Erythroblast (primary cell): ENCODE data around the gene HLF.
"Not testable (repeated sequence)": the region's sequence is repeated elsewhere in the genome, so short reads cannot be mapped to it uniquely, and the experiment has no call there.

Experiments used
- DNase-seq, 2 experiments: peaks; one replicate each; lab custom pipeline; 2025; lab: John Stamatoyannopoulos, UW
- GATA1 ChIP-seq: IDR thresholded peaks from 2 replicates; pipeline ENCODE4 v1.6.1; 2011; ENCODE audit warnings: low read depth, mild to moderate bottlenecking, control low read depth, low read length, moderate library complexity
- POLR2A ChIP-seq: IDR thresholded peaks from 2 replicates; pipeline ENCODE4 v1.6.1; 2011; ENCODE audit warnings: mild to moderate bottlenecking, low read length

HLF gene

GRCh38 chr17:55321427-55322060, 56.8 kb downstream of the HLF start:
- DNase-seq = no peak
- no peak for TF ChIP-seq POLR2A
- no peak for TF ChIP-seq GATA1

DNA sequence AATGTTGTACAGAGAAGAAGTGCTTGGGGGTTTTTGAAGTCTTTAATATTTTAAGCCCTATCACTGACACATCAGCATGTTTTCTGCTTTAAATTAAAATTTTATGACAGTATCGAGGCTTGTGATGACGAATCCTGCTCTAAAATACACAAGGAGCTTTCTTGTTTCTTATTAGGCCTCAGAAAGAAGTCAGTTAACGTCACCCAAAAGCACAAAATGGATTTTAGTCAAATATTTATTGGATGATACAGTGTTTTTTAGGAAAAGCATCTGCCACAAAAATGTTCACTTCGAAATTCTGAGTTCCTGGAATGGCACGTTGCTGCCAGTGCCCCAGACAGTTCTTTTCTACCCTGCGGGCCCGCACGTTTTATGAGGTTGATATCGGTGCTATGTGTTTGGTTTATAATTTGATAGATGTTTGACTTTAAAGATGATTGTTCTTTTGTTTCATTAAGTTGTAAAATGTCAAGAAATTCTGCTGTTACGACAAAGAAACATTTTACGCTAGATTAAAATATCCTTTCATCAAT, 57.8 kb downstream of the HLF start:
- TF ChIP-seq POLR2A = no peak
- TF ChIP-seq GATA1 = no peak
- no peak for DNase-seq

DNA sequence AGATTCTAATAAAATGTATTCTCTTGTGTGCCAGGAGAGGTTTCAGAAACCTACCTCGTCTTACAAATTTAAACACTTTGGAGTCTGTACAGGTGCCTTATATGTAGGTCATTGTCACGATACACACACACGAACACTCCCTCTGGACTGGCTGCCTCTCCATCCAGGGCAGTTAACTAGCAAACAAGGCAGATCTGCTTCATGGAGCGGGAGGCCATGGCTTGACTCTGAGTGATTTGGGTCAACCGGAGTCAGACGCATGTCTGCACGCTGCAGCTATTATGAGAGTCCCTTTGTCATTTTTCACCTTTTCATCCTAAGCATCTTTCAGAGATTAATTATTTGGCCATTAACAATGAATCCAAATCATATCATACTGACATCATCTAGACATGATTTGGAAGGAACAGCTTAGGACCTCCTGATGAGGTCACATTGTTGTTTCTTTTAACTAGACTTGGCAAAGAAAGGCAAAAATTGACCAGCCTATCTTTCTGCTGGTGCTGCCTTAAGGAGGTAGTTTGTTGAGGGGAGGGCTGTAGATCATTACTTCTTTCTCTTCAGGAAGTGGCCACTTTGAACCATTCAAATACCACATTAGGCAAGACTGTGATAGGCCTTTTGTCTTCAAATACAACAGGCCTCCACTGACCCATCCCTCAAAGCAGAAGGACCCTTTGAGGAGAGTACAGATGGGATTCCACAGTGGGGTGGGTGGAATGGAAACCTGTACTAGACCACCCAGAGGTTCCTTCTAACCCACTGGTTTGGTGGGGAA, 58.9 kb downstream of the HLF start:
- TF ChIP-seq POLR2A (no peak), GATA1 (no peak)

DNA sequence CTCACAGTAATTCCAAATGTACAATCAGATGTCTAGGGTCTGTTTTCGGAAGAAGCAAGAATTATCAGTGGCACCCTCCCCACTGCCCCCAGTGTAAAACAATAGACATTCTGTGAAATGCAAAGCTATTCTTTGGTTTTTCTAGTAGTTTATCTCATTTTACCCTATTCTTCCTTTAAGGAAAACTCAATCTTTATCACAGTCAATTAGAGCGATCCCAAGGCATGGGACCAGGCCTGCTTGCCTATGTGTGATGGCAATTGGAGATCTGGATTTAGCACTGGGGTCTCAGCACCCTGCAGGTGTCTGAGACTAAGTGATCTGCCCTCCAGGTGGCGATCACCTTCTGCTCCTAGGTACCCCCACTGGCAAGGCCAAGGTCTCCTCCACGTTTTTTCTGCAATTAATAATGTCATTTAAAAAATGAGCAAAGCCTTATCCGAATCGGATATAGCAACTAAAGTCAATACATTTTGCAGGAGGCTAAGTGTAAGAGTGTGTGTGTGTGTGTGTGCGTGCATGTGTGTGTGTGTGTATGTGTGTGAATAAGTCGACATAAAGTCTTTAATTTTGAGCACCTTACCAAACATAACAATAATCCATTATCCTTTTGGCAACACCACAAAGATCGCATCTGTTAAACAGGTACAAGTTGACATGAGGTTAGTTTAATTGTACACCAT, 59.7 kb downstream of the HLF start:
- peak; percentile 28 to 30 for DNase-seq
- TF ChIP-seq GATA1 (no peak), POLR2A (no peak)

More for the DNA sequence above, 58.9 kb downstream of the HLF start:
- no peak for DNase-seq

- no peak for DNase-seq
- no peak for TF ChIP-seq GATA1
These were observed 60.6 kb downstream of the HLF start for GRCh38 chr17:55325406-55325805.

DNA sequence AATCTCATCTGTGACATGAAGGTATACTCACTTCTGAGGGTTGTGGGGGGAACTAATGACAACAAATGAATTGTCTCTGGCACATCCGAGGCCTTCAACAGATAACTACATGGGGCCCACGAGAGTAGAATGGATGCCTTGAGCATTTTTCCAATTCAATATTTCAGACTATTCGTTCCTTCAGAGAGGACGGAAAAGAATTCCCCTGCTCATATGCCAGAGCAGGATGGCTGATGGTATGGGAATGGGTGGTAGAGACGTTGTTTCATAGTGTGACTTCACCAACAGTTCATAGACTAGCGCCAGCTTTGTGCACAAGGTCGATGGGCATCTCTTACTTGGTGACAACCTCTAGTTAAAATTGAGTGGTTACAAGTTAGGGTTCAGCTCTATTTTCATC, 61.3 kb downstream of the HLF start:
- no peak for DNase-seq
- TF ChIP-seq GATA1 (no peak), POLR2A (no peak)

- TF ChIP-seq POLR2A (no peak), GATA1 (no peak)
- peak; percentile 23 to 48 for DNase-seq
These were observed 62.7 kb downstream of the HLF start for GRCh38 chr17:55327225-55328088.

DNA sequence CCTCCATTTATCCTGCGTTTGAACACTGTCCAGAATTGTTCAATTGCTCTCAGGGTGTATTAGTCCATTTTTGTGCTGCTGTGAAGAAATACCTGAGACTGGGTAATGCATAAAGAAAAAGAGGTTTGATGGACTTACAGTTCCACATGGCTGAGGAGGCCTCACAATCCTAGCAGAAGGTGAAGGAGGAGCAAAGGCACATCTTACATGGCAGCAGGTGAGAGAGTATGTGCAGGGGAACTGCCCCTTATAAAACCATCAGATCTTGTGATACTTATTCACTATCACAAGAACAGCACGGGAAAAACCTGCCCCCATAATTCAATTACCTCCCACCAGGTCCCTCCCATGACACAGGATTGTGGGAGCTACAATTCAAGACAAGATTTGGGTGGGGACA, 63.8 kb downstream of the HLF start:
- not testable (repeated sequence) for DNase-seq

GRCh38 chr17:55330344-55330933, 65.7 kb downstream of the HLF start:
- no peak for DNase-seq
- TF ChIP-seq POLR2A (no peak), GATA1 (no peak)

- DNase-seq = no peak
- TF ChIP-seq POLR2A (no peak), GATA1 (no peak)
These were observed 67.7 kb downstream of the HLF start for GRCh38 chr17:55332296-55333041.

- DNase-seq = no peak
- no peak for TF ChIP-seq GATA1
- TF ChIP-seq POLR2A = no peak
These were observed 69.5 kb downstream of the HLF start for GRCh38 chr17:55334285-55334684.

GRCh38 chr17:55334881-55335540, 70.3 kb downstream of the HLF start:
- no peak for DNase-seq
- TF ChIP-seq POLR2A (no peak), GATA1 (no peak)
